ENCODE results near the gene DCTN1. TPM values are rescaled to one million over a fixed set of nuclear protein-coding genes. Genes with fewer than 3 reads are reported as not detected.
"Not testable (repeated sequence)": the region's sequence is repeated elsewhere in the genome, so short reads cannot be mapped to it uniquely, and the experiment has no call there.

DCTN1 gene
- total RNA-seq, 1 experiment from 2014 or later = 95.0 TPM

DNA sequence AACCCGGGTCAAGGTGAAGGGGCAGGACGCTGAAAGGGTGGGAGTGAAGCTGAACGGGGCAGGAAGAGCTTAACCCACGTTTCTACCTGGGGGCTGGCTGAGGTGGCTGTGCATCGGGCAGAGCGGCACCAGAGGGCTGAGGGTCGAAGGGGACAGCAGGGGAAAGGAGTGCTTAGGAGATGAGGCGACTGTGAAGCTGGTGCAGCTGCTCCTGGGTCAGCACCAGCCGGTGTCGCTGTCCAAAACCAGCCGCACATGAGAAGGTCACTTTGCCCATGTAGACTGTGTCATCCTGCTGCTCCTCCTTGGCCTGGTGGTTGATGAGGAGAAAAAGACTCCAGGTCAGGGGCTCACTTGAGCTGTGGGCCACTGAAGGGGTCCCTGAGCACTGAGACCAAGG lies 18.8 kb downstream of the DCTN1 start:
- no peaks in the 10 kb centered on the region for H3K9me3 ChIP-seq (ENCODE audit: low read length)
- H2AFZ ChIP-seq (ENCODE audit: low read length) = no peak overlapping the region
- no peaks in the 10 kb centered on the region for H4K20me1 ChIP-seq (ENCODE audit: insufficient read depth, low read depth, low read length)
- H3K4me1 ChIP-seq (ENCODE audit: low read length) = no peaks in the 10 kb centered on the region
- peaks cover 40% of the 10 kb centered on the region for H3K36me3 ChIP-seq (ENCODE audit: insufficient read depth, low read length)
- no peaks in the 10 kb centered on the region for H3K27me3 ChIP-seq (ENCODE audit: low read length)
- no peak overlapping the region for H3K9ac ChIP-seq (ENCODE audit: low read length)
- no peak for DNase-seq
- no peaks in the 10 kb centered on the region for H3K79me2 ChIP-seq (ENCODE audit: low read length)
- no peaks in the 10 kb centered on the region for H3K9me2 ChIP-seq (replicated peaks; ENCODE audit: insufficient read depth, low read length)
- no peak overlapping the region for H3K4me2 ChIP-seq (ENCODE audit: low read depth, low read length, poor library complexity, severe bottlenecking)
- H3K27ac ChIP-seq (ENCODE audit: low read length) = no peak overlapping the region
- no peak overlapping the region for H3K4me3 ChIP-seq (ENCODE audit: low read length)

DNA sequence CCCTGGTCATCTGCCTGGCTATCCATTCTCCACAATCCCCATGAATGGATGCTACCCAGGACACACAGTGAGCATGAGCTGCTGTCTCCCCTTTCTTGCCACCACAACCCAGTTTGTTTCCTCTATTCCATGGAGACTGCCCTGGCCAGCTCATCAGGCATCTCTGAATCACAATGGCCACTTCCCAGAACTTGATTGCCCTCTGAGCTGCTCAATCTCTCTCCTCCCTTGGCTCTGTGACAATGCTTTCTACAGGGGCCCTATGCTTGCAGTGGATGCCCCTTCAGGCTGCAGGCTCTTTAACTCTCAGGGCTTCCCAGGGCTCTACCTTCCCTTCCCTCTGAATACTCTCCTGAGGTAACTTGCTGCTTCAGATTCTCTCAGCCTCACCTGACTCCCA lies 22.5 kb downstream of the DCTN1 start:
- Histone ChIP-seq H3K9me3 (ENCODE audit: low read length) (no peaks in the 10 kb centered on the region), H3K36me3 (ENCODE audit: insufficient read depth, low read length) (peaks cover 33% of the 10 kb centered on the region), H3K79me2 (ENCODE audit: low read length) (no peaks in the 10 kb centered on the region), H3K4me3 (ENCODE audit: low read length) (no peak overlapping the region), H2AFZ (ENCODE audit: low read length) (no peak overlapping the region), H3K4me1 (ENCODE audit: low read length) (no peaks in the 10 kb centered on the region), H4K20me1 (ENCODE audit: insufficient read depth, low read depth, low read length) (no peaks in the 10 kb centered on the region), H3K4me2 (ENCODE audit: low read depth, low read length, poor library complexity, severe bottlenecking) (no peak overlapping the region), H3K9ac (ENCODE audit: low read length) (no peak overlapping the region), H3K27ac (ENCODE audit: low read length) (no peak overlapping the region), H3K9me2 (replicated peaks; ENCODE audit: insufficient read depth, low read length) (no peaks in the 10 kb centered on the region), H3K27me3 (ENCODE audit: low read length) (no peaks in the 10 kb centered on the region)
- no peak for DNase-seq

DNA sequence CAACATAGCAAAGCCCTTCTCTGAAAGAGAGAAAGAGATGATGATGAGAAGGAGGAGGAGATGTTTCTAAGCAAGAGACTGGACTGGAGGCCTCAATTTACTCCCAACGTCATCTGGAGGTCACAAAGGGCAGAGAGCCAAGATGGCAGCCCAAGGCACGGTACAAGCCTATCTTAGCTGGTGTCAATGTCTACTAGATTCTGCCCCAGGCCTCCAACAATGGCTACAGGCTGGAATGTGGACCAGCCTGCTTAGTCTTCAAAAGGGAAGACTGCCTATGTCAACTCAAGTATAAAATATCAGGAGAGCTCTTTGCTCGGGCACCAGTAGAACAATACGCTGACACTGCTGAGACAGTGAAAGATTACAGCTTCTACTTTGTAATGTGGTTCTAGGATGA lies 30.2 kb downstream of the DCTN1 start:
- no peak overlapping the region for H3K27ac ChIP-seq (ENCODE audit: low read length)
- no peak overlapping the region for H3K9ac ChIP-seq (ENCODE audit: low read length)
- no peak overlapping the region for H3K4me3 ChIP-seq (ENCODE audit: low read length)
- H3K9me2 ChIP-seq (replicated peaks; ENCODE audit: insufficient read depth, low read length) = no peaks in the 10 kb centered on the region
- no peaks in the 10 kb centered on the region for H3K9me3 ChIP-seq (ENCODE audit: low read length)
- no peak for DNase-seq
- H2AFZ ChIP-seq (ENCODE audit: low read length) = no peak overlapping the region
- no peaks in the 10 kb centered on the region for H3K36me3 ChIP-seq (ENCODE audit: insufficient read depth, low read length)
- no peaks in the 10 kb centered on the region for H3K27me3 ChIP-seq (ENCODE audit: low read length)
- H3K79me2 ChIP-seq (ENCODE audit: low read length) = no peaks in the 10 kb centered on the region
- no peaks in the 10 kb centered on the region for H4K20me1 ChIP-seq (ENCODE audit: insufficient read depth, low read depth, low read length)
- H3K4me2 ChIP-seq (ENCODE audit: low read depth, low read length, poor library complexity, severe bottlenecking) = no peak overlapping the region
- no peaks in the 10 kb centered on the region for H3K4me1 ChIP-seq (ENCODE audit: low read length)

DNA sequence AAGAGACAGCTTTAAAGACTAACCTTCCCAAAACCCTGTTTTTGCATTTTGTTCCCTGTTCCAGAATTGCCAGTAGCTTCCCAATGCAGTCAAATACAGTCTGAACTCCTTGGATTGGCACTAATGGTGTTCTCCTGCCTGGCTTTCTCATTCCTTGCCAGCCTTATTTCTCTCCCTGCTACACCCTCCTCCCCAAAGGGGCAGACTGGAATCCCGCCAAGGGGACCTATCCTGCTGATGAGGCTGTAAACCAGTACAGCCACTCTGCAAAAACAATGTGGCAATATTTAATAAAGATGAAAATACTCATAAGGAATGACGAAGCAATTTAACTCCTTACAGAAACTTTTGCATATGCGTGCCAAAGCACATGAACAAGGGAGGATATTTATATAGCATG lies 32.4 kb downstream of the DCTN1 start:
- Histone ChIP-seq H2AFZ (ENCODE audit: low read length) (no peak overlapping the region), H3K27me3 (ENCODE audit: low read length) (no peaks in the 10 kb centered on the region), H3K4me2 (ENCODE audit: low read depth, low read length, poor library complexity, severe bottlenecking) (no peak overlapping the region), H3K36me3 (ENCODE audit: insufficient read depth, low read length) (no peaks in the 10 kb centered on the region), H4K20me1 (ENCODE audit: insufficient read depth, low read depth, low read length) (no peaks in the 10 kb centered on the region), H3K79me2 (ENCODE audit: low read length) (no peaks in the 10 kb centered on the region), H3K27ac (ENCODE audit: low read length) (no peak overlapping the region), H3K9me2 (replicated peaks; ENCODE audit: insufficient read depth, low read length) (no peaks in the 10 kb centered on the region), H3K4me1 (ENCODE audit: low read length) (no peaks in the 10 kb centered on the region), H3K9me3 (ENCODE audit: low read length) (no peaks in the 10 kb centered on the region), H3K9ac (ENCODE audit: low read length) (no peak overlapping the region), H3K4me3 (ENCODE audit: low read length) (no peak overlapping the region)
- DNase-seq = no peak

DNA sequence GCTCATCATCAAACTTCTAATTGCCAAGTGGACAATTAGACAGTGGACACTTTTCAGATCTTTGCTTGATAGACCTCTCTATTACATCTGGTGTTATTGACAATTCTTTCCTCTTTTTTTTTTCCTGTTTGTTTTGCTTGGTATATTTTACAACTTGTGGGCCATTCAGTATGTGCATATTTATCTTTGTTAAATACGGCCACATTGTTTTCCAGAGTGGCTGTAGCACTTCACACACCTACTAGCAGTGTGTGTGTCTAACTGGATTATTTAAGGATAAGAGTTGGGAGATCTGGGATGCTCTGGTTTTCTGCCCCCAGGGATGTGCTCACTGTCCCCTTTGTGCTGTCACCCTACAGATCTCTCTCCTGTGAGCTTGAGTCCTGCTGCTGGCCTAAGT lies 32.8 kb downstream of the DCTN1 start:
- Histone ChIP-seq H3K79me2 (ENCODE audit: low read length) (no peaks in the 10 kb centered on the region), H3K4me2 (ENCODE audit: low read depth, low read length, poor library complexity, severe bottlenecking) (no peak overlapping the region), H3K9me3 (ENCODE audit: low read length) (no peaks in the 10 kb centered on the region), H3K36me3 (ENCODE audit: insufficient read depth, low read length) (no peaks in the 10 kb centered on the region), H3K27ac (ENCODE audit: low read length) (no peak overlapping the region), H3K27me3 (ENCODE audit: low read length) (no peaks in the 10 kb centered on the region), H3K4me3 (ENCODE audit: low read length) (no peak overlapping the region), H3K9me2 (replicated peaks; ENCODE audit: insufficient read depth, low read length) (no peaks in the 10 kb centered on the region), H3K9ac (ENCODE audit: low read length) (no peak overlapping the region), H2AFZ (ENCODE audit: low read length) (no peak overlapping the region), H3K4me1 (ENCODE audit: low read length) (no peaks in the 10 kb centered on the region), H4K20me1 (ENCODE audit: insufficient read depth, low read depth, low read length) (no peaks in the 10 kb centered on the region)
- DNase-seq = no peak

- Histone ChIP-seq H3K4me2 (ENCODE audit: low read depth, low read length, poor library complexity, severe bottlenecking) (no peak overlapping the region), H3K9me2 (replicated peaks; ENCODE audit: insufficient read depth, low read length) (no peaks in the 10 kb centered on the region), H3K79me2 (ENCODE audit: low read length) (no peaks in the 10 kb centered on the region), H3K27me3 (ENCODE audit: low read length) (no peaks in the 10 kb centered on the region), H3K4me3 (ENCODE audit: low read length) (no peak overlapping the region), H4K20me1 (ENCODE audit: insufficient read depth, low read depth, low read length) (no peaks in the 10 kb centered on the region), H3K9ac (ENCODE audit: low read length) (no peak overlapping the region), H3K27ac (ENCODE audit: low read length) (no peak overlapping the region), H3K9me3 (ENCODE audit: low read length) (no peaks in the 10 kb centered on the region), H2AFZ (ENCODE audit: low read length) (no peak overlapping the region), H3K36me3 (ENCODE audit: insufficient read depth, low read length) (no peaks in the 10 kb centered on the region), H3K4me1 (ENCODE audit: low read length) (no peaks in the 10 kb centered on the region)
- DNase-seq = no peak
Measured at GRCh38 chr2:74345272-74345943, 34.7 kb downstream of the DCTN1 start.

- Histone ChIP-seq H3K9me2 (replicated peaks; ENCODE audit: insufficient read depth, low read length) (no peaks in the 10 kb centered on the region), H3K36me3 (ENCODE audit: insufficient read depth, low read length) (no peaks in the 10 kb centered on the region), H3K27ac (ENCODE audit: low read length) (no peak within 1 kb of the TSS), H3K79me2 (ENCODE audit: low read length) (no peaks in the 10 kb centered on the region), H4K20me1 (ENCODE audit: insufficient read depth, low read depth, low read length) (no peaks in the 10 kb centered on the region), H2AFZ (ENCODE audit: low read length) (no peak within 1 kb of the TSS), H3K27me3 (ENCODE audit: low read length) (no peaks in the 10 kb centered on the region), H3K4me1 (ENCODE audit: low read length) (no peaks in the 10 kb centered on the region), H3K4me3 (ENCODE audit: low read length) (no peak within 1 kb of the TSS), H3K9me3 (ENCODE audit: low read length) (no peaks in the 10 kb centered on the region), H3K4me2 (ENCODE audit: low read depth, low read length, poor library complexity, severe bottlenecking) (no peak within 1 kb of the TSS), H3K9ac (ENCODE audit: low read length) (no peak within 1 kb of the TSS)
- DNase-seq = no peak
Measured at GRCh38 chr2:74343316-74343715, 36.8 kb downstream of the DCTN1 start, which contains the start of gene SLC4A5. Gene SLC4A5, minus strand, starts transcription at chr2:74343416. Its CDS starts 28,393 bp downstream, at chr2:74315023.

GRCh38 chr2:74336227-74336626 lies 43.9 kb downstream of the DCTN1 start:
- not testable (repeated sequence) for H3K9ac ChIP-seq (ENCODE audit: low read length); H2AFZ ChIP-seq (ENCODE audit: low read length); H3K36me3 ChIP-seq (ENCODE audit: insufficient read depth, low read length); DNase-seq; H3K27me3 ChIP-seq (ENCODE audit: low read length); H4K20me1 ChIP-seq (ENCODE audit: insufficient read depth, low read depth, low read length); H3K4me2 ChIP-seq (ENCODE audit: low read depth, low read length, poor library complexity, severe bottlenecking); H3K9me2 ChIP-seq (replicated peaks; ENCODE audit: insufficient read depth, low read length); H3K9me3 ChIP-seq (ENCODE audit: low read length); H3K79me2 ChIP-seq (ENCODE audit: low read length); H3K4me3 ChIP-seq (ENCODE audit: low read length); H3K27ac ChIP-seq (ENCODE audit: low read length); H3K4me1 ChIP-seq (ENCODE audit: low read length)

Data from Karpas-422 (cell line).